Cortex of kidney (tissue), 1 donor: ENCODE results near the gene EGFL7.

ENCODE experiments used
- DNase-seq: peaks from one replicate; lab custom pipeline; 2025; lab: John Stamatoyannopoulos, UW

Gene EGFL7

GRCh38 chr9:136660971-136661550, 1.7 kb upstream of the EGFL7 start:
- no peak for DNase-seq

GRCh38 chr9:136661641-136662325, 933 bp upstream of the EGFL7 start:
- no peak for DNase-seq

- no peak for DNase-seq
Measured at GRCh38 chr9:136662326-136662655, 425 bp upstream of the EGFL7 start.

DNA sequence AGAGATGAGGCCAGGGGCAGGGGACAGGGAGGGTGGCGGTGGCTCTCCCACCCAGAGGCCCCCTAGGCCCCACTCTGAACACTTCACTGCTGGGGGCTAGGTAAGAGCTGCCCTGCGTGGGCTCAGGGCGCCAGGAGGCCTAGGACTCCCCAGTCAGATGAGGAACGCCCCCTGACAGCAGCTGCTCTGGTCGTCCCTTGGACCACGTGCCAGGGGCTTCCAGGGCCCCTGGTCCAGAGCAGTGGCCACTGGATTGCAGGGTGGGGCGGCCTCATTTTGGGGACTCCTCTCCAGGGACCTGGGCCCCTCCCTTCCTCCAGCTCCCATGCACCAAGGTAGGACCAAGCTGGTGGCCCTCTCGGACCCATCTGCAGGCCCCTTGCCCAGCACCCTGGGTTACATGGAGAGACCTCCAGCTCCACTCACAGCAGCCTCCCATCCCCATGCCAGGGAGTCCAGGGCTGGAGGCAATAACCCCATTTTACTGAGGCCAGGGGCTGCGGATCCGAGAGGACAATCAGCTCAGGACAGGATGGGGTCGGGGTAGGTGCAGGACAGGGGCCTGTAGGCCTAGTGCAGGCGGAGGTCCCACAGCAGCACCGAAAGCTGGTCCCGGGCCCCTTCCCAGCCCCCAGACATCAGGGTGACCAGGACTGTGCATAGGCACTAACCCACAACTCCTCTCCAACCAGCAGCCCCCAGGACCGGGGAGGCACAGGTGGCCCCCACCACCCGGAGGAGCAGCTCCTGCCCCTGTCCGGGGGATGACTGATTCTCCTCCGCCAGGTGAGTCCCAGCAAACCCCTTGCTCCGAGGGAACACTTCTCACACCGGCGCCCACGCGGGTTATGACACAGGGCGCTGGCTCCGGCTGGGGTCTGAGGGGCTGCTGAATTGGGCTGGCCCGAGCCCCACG, 1.5 kb downstream of the EGFL7 start:
- no peak for DNase-seq

DNA sequence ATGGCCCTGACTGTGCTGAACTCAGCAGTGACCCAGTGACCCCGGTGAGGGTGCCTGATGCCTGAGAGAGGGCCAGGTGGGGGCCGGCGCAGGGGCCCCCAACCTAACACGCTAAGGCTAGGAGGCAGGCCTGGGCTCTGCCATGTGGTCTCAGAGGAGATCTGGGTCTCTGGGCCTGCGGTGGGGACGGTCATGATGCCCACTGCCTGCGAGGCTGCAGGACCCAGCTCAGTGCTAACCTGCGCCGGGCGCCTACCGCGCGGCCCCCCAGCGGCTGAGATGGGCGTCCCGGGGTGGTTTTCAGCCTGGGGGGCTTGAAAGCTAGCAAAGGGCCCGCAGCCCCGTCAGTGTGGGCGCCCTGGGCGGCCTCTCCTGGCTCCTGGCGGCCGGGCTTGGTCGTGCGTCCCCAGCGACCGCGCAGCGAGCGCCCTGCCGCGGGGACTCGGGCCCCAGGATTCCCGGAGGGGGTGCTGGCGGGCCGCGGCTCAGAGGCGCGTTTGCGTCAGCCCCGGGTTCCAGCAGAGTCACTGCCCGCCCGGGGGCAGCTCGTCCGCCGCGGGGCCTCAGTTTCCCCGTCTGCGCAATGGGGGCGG, 2.5 kb downstream of the EGFL7 start:
- DNase-seq = no peak

DNA sequence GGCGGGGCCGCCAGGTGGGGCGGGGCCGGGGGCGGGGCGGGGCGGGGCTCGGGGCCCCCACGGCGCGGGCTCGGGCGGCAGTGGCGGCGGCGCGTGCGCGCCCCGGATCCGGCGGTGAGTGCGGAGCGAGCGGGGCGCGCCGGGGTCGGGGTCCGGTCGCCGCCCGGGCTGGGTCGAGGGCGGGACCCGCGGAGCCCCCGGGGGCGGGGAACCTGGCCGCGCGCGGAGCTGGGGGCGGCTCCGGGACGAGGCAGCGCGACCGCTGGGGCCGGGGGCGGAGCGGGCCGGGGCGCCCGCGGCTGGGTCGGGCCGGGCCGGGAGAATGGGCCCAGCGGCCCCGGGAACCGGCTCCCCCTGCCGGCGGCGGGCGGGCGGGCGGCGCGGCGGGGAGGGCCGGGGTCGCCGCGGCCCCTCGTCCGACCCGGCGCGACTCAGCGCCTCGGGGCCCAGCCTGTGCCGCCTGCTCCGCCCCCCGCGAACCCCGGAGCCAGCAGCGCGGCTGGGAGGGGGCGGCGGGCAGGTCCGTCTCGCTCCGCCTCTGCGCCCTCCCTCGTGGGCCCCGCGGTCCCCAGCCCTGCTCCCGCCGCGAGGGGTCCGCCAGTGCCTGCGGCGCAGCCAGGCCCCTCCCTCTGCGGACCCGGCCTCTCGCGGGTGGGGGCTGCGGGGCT, 3.1 kb downstream of the EGFL7 start:
- DNase-seq = no peak

DNA sequence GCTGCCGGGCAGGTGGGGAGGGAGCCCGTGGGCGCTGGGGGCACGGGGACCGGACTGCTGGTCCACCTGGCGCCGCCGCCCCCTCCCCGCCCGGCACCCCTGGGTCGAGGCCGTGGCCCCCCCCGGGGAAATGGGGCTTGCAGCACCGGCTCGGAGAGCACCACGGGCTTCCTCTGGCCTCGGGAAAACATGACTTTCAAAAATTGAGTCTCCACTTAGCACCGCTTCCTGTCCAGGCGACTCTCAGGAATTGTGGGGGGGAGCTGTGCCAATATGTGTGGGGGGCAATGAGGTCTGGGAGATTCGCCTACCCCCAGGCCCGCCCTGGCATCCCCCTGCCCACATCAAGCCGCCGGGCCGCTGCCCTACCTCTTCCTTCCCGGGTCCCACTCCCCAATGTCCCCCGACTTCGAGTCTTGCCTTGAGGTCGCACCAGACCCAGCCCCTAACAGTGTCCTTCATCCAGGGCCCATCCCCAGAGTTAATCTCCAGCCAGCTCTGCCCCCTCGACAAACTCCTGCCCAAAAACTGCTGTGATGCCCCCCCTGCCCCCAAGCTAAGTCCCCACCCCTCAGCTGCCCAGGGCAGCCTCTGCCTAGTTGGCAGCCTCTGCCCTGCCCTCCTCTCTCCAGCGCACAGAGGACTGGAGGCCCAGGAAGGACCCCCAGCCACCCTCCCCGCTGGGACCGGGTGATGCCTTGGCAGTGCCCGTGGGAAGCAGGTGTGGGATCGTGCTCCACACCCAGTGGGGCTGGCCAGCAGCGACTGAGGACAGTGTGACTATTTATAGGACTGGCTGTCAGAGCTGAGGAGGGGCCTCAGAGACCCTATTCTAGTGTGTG, 3.9 kb downstream of the EGFL7 start:
- no peak for DNase-seq

GRCh38 chr9:136667214-136667939, 4.7 kb downstream of the EGFL7 start:
- DNase-seq = no peak

- DNase-seq = no peak
Measured at GRCh38 chr9:136667940-136668760, 5.4 kb downstream of the EGFL7 start.

DNA sequence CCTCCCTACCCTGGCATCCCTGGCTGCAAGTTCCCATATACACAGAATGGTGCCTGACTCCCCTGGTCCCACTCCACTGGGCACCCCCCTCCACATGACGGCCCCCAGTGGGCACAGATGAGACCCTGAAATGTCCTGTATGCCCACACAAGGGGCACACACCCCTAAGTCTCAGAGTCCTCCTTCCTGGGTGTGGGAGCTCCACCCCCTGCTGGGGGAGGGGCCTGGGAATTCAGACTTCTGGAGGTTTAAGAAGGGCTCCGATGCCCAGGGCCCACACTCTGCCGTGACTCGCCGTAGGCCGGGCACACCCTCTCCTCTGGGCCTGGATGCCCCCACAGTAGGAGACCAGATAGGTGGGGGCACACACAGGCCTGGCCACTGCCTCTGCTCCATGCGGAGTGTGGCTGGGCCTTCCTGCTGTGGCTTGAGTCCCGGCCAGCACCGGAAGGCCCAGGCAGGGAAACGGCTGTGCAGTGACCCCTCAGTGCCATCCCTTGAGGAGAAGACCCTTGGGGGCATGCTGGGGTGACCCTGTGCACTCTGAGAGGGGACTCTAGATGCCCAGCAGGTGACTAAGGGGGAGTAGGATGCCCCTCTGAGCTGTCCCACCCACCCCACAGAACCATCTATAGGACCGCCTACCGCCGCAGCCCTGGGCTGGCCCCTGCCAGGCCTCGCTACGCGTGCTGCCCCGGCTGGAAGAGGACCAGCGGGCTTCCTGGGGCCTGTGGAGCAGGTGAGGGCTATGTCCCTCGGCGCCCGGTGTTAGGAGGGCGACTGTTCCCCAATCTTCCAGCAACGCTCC, 6.5 kb downstream of the EGFL7 start:
- DNase-seq = no peak

GRCh38 chr9:136669791-136670464, 7.2 kb downstream of the EGFL7 start:
- no peak for DNase-seq

GRCh38 chr9:136670576-136671253, 8.0 kb downstream of the EGFL7 start:
- no peak for DNase-seq

DNA sequence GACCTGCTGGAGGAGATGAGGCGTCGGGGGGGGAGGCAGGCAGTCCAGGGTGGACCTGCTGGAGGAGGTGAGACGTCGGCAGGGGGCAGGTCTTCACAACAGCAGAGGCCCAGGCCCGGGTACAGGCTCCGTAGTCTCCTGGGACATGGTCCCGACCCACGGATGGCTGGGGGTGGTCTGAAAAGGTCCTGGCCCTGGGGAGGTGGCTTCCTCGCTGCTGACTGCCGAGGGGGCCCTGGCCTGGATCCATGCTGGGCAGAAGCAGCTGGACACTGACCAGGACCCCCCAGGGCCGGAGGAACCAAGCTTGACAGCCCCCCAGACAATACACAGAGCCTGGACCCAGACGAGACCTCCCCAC, 8.5 kb downstream of the EGFL7 start:
- no peak for DNase-seq

DNA sequence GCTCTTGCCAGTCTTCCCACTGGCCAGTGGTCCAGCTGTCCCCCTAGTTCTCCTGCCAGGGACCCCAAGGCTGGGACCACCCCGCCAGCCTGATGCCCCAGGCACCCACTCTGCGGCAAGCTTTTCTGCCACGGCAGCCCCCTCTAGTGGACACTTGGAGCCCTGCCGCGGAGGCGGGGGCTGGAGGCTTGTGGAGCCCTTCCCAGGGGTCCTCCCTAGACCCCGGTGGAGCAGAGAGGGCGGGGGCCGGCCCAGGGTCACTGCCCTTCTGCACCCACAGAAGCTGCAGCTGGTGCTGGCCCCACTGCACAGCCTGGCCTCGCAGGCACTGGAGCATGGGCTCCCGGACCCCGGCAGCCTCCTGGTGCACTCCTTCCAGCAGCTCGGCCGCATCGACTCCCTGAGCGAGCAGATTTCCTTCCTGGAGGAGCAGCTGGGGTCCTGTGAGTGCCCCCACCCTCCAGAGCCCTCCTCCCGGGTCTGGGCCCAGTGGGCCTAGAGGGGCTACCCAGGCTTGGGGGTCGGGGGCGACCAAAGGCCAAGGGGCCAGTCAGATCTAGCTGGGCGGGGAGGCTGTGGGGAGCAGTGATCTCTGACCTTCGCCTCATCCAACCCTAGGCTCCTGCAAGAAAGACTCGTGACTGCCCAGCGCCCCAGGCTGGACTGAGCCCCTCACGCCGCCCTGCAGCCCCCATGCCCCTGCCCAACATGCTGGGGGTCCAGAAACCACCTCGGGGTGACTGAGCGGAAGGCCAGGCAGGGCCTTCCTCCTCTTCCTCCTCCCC, 9.1 kb downstream of the EGFL7 start:
- no peak for DNase-seq

- no peak for DNase-seq
Measured at GRCh38 chr9:136672431-136673087, 9.8 kb downstream of the EGFL7 start.
